NCI-H1417 (cell line): ENCODE measurements around the gene DNAH3.
"Not testable (repeated sequence)": the region's sequence is repeated elsewhere in the genome, so short reads cannot be mapped to it uniquely, and the experiment has no call there.

Source experiments
- DNase-seq, 3 experiments: peaks; one replicate each; lab custom pipeline; 2025; lab: John Stamatoyannopoulos, UW

DNAH3 gene

DNA sequence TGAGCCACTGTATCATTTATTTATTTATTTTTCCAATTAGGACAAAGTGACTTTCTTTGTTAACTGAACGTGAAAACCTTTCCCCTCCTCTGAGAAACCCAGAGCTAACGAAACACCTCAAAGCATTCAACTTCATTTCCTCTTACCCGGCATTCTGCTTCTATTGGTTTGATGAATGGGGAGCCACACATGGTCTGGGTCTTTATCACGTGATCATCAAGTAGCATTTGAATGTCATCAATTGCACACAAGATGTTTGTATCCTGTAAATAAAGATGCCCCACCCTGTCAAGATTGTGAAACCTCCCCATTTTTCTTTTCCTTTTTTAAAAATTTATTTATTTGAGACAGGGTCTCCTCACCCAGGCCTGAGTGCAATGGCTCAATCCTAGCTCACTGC is 80.1 kb downstream of the DNAH3 start:
- no peak for DNase-seq

DNA sequence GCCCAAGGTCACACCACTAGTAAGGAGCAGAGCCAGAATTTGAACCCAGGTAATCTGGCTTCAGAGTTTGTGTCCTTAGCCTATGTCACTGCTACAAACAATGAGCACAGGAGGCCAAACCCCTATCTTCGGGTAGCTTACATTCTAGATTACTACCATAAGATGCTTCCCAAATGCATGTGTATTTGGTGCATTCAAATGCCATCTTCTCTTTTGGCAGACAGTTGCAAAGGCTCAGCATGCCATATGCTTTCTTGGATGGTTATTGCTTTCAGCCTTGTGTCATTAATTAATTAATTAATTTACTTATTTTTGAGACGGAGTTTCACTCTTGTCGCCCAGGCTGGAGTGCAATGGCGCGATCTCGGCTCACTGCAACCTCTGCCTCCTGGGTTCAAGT is 80.7 kb downstream of the DNAH3 start:
- no peak for DNase-seq

- no peak for DNase-seq
Measured at GRCh38 chr16:21064203-21064602, 86.4 kb downstream of the DNAH3 start.

DNA sequence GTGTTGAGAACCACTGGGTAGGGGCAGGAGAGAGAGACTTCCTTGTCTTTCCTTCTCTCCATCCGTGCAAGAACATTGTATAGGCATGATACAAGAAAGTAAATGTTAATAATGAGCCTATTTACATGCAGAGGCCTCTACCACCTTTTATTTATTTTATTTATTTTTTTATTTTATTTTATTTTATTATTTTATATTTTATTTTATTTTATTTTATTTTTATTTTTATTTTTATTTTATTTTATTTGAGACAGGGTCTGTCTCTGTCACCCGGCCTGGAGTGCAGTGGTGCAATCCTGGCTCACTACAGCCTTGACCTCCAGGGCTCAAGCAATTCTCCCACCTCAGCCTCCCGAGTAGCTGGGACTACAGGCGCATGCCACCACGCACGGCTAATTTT is 87.3 kb downstream of the DNAH3 start:
- DNase-seq: not testable (repeated sequence)

DNA sequence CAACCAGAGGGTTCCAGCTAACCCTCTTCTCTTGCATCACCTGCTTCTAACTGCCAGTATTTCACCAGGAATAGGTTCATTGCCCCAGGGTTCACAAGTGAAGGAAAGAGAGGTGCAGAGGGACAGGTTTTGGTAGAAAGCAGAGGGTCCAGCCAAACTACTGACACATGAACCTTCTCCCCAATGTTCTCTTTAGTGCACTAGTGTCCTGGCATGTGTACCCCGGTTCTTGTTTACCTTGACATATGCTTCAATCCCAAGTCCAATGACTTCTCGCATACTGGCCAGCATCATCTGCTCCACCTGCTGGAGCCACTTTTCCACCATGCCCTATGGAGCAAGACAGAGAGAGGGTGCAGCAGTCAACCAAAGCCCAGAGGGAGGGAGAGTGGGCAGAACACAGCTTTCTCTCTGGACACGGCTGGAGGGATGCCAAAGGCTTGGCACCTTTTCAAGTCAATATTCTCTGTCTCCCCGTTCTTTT is 90.6 kb downstream of the DNAH3 start:
- peak in 1 of 3 experiments; percentile 30 for DNase-seq

GRCh38 chr16:21057875-21058274 is 92.8 kb downstream of the DNAH3 start:
- DNase-seq: no peak

DNA sequence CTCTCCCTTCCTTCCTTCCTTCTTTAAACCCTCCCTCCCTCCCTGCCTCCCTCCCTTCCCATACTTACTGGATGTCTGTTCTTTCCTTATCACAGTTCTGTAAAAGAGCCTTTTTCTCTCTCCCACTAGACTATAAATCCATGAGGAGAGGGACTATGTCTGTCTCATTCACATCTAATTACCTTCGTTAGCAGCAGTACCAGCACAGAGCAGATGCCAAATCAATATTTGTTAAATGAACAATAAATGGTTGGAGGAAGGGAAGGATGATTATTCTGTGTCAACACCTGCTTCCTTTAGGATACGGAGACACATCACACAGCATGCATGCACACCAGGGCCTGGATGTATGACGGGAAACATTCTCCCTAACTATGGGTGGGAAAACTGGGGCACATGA is 94.2 kb downstream of the DNAH3 start:
- peak in 2 of 3 experiments; percentile 29 to 75 for DNase-seq

DNA sequence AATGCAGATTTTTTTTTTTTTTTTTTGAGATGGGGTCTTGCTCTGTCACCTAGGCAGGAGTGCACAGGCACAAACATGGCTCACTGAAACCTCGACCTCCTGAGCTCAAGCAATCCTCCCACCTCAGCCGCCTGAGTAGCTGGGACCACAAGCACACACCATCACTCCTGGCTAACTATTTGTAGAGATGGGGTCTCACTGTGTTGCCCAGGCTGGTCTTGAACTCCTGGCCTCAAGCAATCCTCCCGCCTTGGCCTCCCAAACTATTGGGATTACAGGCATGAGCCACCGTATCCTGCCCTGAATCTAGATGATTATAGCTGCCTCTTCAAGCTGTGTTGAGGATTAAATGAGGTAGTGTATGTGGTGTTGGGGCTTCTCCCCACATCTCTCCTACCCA is 94.9 kb downstream of the DNAH3 start:
- not testable (repeated sequence) for DNase-seq

GRCh38 chr16:21053590-21053989 is 97.1 kb downstream of the DNAH3 start:
- no peak for DNase-seq

GRCh38 chr16:21048091-21048912 is 102.3 kb downstream of the DNAH3 start:
- DNase-seq: not testable (repeated sequence)

DNA sequence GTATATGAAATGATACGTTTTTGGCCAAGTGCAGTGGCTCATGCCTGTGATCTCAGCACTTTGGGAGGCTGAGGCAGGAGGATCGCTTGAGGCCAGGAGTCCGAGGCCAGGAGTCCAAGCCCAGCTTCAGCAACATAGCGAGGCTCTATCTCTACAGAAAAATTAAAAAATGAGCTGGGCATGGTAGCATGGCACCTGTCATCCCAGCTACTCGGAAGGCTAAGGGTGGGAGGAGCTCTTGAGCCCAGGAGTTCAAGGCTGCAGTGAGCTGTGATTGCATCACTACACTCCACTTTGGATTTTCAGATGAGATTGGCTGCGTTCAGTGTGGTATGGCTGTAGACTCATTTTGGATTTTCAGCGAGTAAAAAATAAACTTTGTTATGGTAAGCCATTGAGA is 112.4 kb downstream of the DNAH3 start:
- no peak for DNase-seq

DNA sequence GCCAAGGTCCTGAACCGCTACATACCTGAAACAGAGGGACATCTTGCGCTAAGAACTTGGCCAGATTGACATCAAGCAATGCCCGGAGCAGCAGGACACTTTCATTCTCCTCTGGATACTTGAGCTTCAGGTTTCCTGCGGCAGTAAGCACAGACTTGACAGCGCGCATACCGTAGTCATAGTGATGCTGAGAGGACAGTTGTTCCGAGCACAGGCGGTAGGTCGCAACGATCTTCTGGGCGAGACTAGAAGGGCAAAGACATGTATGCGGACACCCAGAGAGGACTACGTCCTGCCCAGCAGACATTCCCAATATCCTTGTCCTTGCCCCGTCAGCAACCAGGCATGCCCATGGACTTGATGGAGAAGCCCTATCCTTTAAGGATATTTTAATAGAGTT is 112.9 kb downstream of the DNAH3 start:
- no peak for DNase-seq

DNA sequence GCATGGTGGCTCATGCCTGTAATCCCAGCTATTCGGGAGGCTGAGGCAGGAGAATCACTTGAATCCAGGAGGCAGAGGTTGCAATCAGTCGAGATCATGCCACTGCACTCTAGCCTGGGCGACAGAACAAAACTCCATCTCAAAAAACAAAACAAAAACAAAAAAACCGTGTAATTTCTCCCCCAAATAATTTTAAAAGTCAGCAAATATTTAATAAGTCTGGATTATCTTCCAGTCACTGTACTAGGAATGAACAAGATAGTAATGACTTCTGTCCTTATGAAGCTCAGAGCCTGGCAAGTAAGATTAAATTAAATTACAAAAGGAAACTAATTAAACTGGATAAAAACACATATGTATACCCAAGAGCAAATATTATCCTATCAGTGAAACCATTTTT is 113.5 kb downstream of the DNAH3 start:
- DNase-seq: no peak

DNA sequence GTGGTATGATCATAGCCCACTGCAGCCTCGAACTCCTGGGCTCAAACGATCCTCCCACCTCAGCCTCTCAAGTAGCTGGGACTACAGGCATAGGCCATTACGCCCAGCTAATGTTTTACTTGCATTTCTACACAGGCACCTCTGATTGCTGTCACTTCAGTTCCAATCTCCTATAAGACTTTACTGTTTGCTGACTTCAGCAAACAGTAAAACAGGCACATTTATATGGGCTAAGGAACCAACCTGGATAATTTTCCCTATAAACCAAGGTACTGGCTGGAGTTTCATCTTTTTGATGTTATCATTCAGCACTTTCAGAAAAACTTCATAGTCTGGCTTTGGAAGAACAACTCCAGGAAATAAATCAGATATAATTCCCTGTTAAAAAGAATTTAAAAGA is 114.2 kb downstream of the DNAH3 start:
- no peak for DNase-seq

- peak in 2 of 3 experiments; percentile 28 to 71 for DNase-seq
Measured at GRCh38 chr16:21033704-21034103, 116.9 kb downstream of the DNAH3 start.

- no peak for DNase-seq
Measured at GRCh38 chr16:21033264-21033663, 117.4 kb downstream of the DNAH3 start.

DNA sequence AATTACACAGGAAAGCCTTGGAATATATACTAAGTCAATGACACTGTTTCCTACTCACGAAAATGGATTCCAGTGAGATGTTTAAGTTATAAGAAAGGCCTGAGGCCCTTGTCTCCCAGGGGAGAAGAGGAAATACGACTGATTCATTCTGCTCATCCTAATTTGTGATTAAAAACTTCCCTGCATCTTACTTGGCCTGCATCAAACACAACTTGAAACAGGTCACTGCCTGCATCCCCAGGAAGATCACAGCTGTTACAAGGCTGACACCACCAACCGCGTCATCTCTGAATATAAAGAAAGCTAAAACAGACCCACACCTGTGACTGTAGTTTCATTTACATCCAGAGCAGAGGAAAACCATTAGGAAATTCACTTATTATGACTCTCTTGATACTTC is 121.9 kb downstream of the DNAH3 start:
- DNase-seq: peak in 1 of 3 experiments; percentile 23

- peak in 1 of 3 experiments; percentile 3 for DNase-seq
Measured at GRCh38 chr16:21026846-21027245, 123.8 kb downstream of the DNAH3 start.

DNA sequence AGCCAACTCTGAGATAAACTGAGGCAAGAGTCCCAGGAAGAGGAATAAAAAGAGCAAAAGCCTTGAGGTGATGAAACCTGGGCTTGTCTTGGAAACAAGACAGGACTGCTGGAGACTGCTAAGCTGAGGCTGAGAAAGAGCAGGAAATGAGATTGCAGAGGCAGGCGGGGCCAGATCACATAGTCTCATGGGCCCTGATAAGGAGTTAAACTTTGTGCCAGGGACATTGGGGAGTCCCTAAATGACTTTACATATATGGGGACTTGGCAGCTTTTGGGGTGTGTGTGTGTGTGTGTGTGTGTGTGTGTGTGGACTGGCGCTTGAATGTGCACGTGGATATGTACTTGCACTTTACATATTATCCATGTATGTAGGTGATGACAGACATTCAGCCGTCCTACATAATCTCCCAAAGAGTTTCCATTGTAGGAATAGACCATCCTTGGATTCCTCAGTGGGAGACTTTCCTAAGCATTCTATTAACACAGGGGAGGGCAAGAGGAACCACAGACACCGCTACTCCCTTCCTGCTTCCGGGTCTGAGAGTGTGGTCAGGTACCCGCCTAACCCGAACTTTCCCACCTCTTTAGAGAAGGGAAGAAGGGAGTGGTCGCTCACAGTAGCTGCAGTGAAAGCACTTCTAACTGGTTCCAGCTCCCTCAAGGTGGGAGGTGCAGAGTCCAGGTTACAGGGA is 127.0 kb downstream of the DNAH3 start:
- no peak for DNase-seq

- no peak for DNase-seq
Measured at GRCh38 chr16:21021316-21021715, 129.3 kb downstream of the DNAH3 start.

GRCh38 chr16:21009815-21010214 is 140.8 kb downstream of the DNAH3 start:
- no peak for DNase-seq

DNA sequence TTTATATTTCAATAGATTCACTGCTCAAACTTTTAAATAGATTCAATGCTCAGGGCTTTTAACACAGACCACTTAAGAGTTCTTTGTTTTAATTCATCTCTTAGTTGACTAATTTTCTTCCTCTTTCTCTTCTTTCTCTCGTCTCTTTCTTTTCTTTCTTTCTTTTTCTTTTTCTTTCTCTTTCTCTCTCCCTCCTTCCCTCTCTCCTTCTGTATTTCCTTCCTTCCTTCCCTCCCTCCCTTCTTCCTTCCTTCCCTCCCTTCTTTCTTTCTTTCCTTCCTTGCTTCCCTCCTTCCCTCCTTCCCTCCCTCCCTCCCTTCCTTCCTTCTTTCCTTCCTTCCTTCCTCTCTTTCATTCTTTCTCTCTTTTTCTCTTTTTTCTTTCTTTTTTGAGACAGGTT is 145.6 kb downstream of the DNAH3 start:
- no peak for DNase-seq

GRCh38 chr16:21001262-21001661 is 149.4 kb downstream of the DNAH3 start:
- peak in 1 of 3 experiments; percentile 2 for DNase-seq
